ENCODE results near the gene NAT14.

- TF ChIP-seq, protein P1, sequence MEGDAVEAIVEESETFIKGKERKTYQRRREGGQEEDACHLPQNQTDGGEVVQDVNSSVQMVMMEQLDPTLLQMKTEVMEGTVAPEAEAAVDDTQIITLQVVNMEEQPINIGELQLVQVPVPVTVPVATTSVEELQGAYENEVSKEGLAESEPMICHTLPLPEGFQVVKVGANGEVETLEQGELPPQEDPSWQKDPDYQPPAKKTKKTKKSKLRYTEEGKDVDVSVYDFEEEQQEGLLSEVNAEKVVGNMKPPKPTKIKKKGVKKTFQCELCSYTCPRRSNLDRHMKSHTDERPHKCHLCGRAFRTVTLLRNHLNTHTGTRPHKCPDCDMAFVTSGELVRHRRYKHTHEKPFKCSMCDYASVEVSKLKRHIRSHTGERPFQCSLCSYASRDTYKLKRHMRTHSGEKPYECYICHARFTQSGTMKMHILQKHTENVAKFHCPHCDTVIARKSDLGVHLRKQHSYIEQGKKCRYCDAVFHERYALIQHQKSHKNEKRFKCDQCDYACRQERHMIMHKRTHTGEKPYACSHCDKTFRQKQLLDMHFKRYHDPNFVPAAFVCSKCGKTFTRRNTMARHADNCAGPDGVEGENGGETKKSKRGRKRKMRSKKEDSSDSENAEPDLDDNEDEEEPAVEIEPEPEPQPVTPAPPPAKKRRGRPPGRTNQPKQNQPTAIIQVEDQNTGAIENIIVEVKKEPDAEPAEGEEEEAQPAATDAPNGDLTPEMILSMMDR (IDR thresholded peaks at IDR 0.05; ENCODE audit: borderline replicate concordance, extremely low read depth, low read length, poor library complexity, severe bottlenecking): no peak
- TF ChIP-seq EZH2 (IDR thresholded peaks at IDR 0.05; ENCODE audit: borderline replicate concordance, low read depth, low read length, severe bottlenecking): no peak
Observed at GRCh38 chr19:55464039-55464661, 20.8 kb upstream of the NAT14 start.
